GM13977 (cell line): Measurements from ENCODE around the gene ST7.

Source experiments
- DNase-seq: peaks from one replicate; pipeline ENCODE4 v3.0.0; 2012; ENCODE audit warnings: low spot score
- CTCF ChIP-seq: IDR thresholded peaks from 2 replicates; pipeline ENCODE4 v1.5.1; 2012; ENCODE audit warnings: mild to moderate bottlenecking, control low read depth; ENCODE audit not compliant: insufficient read depth; ENCODE audit errors: extremely low read depth, missing control alignments
- in situ Hi-C: fragments of 300-500 bp; cut with MboI; formaldehyde crosslinking; loops from one replicate; pipeline ENCODE4 v1.12.0; 2022; ENCODE audit warnings: low sequenced_read_pairs, low pct_unique_long_range_greater_than_20kb, mixed read lengths, inconsistent platforms; ENCODE audit not compliant: unreplicated experiment

The ST7 gene

DNA sequence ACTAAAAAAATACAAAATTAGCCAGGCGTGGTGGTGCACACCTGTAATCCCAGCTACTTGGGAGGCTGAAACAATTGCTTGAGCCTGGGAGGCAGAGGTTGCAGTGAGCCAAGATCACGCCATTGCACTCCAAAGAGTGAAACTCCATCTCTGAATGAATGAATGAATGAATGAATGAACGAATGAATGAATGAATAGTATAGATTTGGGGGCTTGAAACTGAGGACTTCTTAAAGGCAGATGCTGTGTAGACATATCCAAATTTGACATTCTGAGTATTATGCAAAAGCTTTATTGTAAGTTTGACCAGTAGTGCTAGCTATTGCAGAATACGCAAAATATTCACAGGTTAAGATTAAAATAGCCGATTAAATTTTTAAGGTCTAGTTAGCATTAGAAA, 30.8 kb upstream of the ST7 start:
- TF ChIP-seq CTCF, result no peak
- no peak for DNase-seq
- in situ Hi-C loops, result no loop called here

DNA sequence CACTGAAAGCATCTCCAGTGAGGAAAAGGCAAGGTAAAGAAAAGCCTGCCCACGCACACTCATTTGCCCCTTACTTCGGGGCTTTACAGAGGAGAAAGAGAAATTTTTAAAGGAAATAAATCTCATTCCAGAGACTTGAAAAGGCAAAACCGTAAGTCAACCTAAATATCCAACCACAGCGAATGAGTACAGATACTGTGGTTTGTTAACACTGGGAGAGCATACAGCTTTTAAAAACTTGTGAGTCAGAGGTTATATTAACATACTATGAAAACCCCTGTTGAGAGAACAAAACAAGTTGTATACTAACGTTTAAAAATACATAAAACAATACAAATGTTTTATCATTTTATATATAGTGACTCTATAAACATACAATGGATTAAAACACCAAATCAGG, 28.6 kb upstream of the ST7 start:
- in situ Hi-C loops, result no loop called here

DNA sequence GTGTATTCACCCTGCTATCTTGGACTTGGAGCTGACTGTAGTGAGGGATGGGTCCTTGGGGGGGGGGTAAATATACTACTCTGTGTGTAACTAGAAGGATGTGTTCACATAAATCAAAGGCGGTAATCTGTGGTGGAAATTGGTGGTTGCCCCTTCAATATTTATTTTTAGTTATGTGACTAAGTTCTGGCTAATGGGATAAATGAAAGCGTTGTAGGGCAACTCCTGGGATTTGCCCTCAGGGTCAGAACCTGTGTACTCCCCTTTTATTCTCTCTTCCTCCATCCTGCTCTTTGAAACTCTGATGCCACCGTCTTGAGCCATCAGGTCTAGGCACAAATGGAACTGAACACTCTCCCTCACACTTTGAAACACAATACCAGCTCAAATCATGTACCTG, 24.3 kb upstream of the ST7 start:
- no peak for TF ChIP-seq CTCF
- in situ Hi-C loops, result no loop called here
- no peak for DNase-seq

More for the DNA sequence above, 28.6 kb upstream of the ST7 start:
- no peak for TF ChIP-seq CTCF
- no peak for DNase-seq

DNA sequence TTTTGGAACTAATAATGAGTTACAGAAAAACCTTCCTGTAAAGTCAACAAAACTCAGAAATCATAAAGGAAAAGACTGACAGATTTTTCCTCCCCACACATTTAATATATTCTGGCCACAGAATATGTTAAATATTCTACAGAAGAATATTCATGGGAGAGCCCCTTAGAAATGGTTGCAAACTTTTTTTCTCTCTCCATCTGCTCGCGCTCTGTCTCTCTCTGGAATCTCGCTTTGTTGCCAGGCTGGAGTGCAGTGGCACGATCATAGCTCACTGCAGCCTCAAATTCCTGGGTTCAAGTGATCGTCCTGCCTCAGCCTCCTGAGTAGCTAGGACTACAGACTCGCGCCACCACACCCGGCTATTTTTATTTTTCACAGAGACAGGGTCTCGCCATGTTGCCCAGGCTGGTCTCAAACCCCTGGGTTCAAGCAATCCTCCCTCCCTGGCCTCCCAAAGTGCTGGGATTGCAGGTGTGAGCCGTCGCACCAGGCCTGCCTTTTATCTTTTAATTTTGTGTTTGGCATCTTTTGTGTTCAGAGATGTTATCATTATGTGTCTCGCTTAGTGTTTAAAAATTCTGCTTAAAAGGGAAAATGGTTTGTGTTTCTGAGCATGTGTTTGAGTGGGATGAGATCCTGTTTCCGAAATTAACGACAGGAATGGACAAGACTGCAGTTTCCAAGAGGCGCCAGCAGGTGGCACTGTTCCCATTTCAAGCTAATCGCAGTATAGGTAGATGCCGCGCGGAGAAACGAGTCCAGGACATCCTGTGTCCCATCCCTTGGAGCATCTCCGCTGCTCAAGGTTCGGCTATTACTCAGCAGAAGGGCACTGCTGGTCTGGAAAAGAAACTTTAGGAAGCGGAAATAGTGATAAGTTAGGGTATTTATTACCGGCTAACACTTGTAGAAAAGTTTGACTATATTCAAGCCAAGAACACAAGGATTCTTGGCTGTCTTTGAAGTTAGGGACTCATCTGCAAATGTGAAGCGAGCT, 23.1 kb upstream of the ST7 start:
- in situ Hi-C loops, result loop anchor here (10.0 kb wide), 1 partner anchor 195 kb away; no protein-coding TSS in a partner anchor
- peak; percentile 75 for DNase-seq
- peak; percentile 76 for TF ChIP-seq CTCF

GRCh38 chr7:116932566-116932965, 20.7 kb upstream of the ST7 start:
- in situ Hi-C loops, result loop anchor here (10.0 kb wide), 1 partner anchor 192 kb away; no protein-coding TSS in a partner anchor
- no peak for TF ChIP-seq CTCF
- DNase-seq, result no peak

GRCh38 chr7:116933465-116933864, 19.8 kb upstream of the ST7 start:
- in situ Hi-C loops, result loop anchor here (10.0 kb wide), 1 partner anchor 191 kb away; no protein-coding TSS in a partner anchor
- no peak for TF ChIP-seq CTCF
- no peak for DNase-seq
